GM23248 (cell line): ENCODE results near the gene BAD.

ENCODE experiments used
- EZH2 ChIP-seq: fragments of 200-600 bp; sonication (generic); IDR thresholded peaks from 2 replicates; pipeline ENCODE4 v1.6.1; 2018; ENCODE audit warnings: antibody characterized with exemption, mild to moderate bottlenecking; ENCODE audit not compliant: insufficient read depth, poor library complexity, severe bottlenecking
- EZH2phosphoT487 ChIP-seq: fragments of 200-600 bp; sonication (generic); IDR thresholded peaks from 2 replicates; pipeline ENCODE4 v1.6.1; 2018; ENCODE audit warnings: antibody characterized with exemption, moderate library complexity, mild to moderate bottlenecking, low read depth; ENCODE audit not compliant: insufficient read depth

- no peak for TF ChIP-seq EZH2
- TF ChIP-seq EZH2phosphoT487 = no peak
These were observed 40.4 kb downstream of the BAD start for GRCh38 chr11:64244107-64244506.
